ENCODE measurements around the gene FSTL4.

DNA sequence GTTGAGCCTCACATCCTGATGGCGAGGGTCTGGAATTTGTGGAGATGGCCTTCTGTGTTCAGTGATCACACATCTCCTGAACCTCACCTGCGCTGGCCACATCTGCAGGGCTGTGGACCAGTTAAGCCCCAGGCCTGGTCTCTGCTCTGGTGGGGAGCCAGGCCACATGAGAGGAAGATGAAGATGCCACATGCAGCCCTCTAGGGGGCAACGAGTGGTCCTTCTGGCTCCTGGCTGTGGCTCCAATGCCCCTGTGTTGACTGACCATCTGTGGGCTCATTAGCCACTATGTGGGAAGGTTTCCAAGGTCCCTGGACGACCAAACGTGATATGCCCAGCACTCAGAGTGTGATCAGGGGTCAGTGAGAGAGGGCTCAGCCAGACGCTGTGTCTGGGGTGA lies 357.5 kb downstream of the FSTL4 start:
- TF ChIP-seq, protein P1, sequence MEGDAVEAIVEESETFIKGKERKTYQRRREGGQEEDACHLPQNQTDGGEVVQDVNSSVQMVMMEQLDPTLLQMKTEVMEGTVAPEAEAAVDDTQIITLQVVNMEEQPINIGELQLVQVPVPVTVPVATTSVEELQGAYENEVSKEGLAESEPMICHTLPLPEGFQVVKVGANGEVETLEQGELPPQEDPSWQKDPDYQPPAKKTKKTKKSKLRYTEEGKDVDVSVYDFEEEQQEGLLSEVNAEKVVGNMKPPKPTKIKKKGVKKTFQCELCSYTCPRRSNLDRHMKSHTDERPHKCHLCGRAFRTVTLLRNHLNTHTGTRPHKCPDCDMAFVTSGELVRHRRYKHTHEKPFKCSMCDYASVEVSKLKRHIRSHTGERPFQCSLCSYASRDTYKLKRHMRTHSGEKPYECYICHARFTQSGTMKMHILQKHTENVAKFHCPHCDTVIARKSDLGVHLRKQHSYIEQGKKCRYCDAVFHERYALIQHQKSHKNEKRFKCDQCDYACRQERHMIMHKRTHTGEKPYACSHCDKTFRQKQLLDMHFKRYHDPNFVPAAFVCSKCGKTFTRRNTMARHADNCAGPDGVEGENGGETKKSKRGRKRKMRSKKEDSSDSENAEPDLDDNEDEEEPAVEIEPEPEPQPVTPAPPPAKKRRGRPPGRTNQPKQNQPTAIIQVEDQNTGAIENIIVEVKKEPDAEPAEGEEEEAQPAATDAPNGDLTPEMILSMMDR (IDR thresholded peaks at IDR 0.05) = no peak
- no peak for TF ChIP-seq POLR2A (IDR thresholded peaks at IDR 0.05)

All from lower leg skin (tissue), 3 donors.